ENCODE measurements around the gene BTBD2. TPM values are rescaled to one million over a fixed set of nuclear protein-coding genes. Genes with fewer than 3 reads are reported as not detected.
A peak's percentile ranks its signal among the peaks of the same experiment; 100 is the strongest.

The BTBD2 gene
- total and polyA plus RNA-seq, 2 of the 13 experiments (the other 11 are each of a cell fraction or from before 2014, with no cell fraction given) = 28.1 to 45.3 TPM

DNA sequence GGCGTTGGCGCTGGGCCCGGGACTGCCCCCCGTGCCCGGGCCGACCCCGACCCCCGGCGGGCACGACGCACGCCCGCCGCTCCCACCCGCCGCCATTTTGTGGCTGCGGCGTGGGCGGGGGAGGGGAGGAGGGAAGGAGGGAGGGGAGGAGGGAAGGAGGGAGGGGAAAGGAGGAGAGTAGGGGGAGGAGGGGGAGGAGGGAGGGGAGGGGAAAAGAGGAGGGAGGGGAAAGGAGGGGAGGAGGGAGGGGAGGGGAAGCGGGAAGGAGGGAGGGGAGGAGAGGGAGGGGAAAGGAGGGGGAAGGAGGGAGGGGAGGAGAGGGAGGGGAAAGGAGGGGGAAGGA, at the start of gene BTBD2 (continued):
- TF ChIP-seq ZNF615 (CRISPR knock-in tag; IDR thresholded peaks at IDR 0.05; ENCODE audit: borderline replicate concordance) (no peak), ZFX (CRISPR knock-in tag; IDR thresholded peaks at IDR 0.05; ENCODE audit: low read depth) (peak; percentile 10; the same call in 1 of the 2 replicates)

DNA sequence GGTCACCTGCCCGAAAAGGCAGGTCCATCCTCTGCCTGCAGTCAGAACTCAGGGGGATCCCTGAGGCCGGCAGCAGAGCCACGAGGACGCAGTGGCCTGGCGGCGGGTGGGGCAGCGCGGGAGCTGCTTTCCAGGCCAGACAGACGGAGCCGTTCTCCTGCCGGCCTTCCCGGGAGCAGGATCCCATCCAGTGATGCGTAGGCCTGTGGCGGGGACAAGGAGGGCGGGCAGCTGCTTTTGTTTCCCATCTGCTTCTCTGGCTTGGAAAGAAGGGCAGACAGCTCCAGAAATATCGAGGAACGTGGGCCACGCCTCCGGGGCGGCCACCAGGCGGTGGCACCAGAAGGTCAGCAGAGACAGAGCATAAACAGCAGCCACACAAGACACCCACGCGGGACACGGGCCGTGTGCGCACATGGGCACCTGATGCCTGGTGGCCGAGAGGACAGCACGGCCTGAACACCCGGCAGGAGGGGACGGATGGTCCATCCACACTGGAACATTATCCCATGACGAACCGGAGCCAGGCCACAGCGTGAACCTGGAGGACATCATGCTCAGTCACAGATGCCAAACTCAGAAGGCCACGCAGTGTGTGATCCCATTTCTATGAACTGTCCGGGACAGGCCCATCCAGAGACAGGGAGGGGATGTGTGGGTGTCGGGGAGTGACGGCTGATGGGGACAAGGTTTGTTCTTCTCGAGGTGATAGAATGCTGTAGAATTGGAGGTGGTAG, 49.4 kb upstream of the BTBD2 start:
- Histone ChIP-seq H4K20me1 (ENCODE audit: insufficient read depth, low read length) (no peaks in the 10 kb centered on the region), H3K27me3 (ENCODE audit: control insufficient read depth in 1 of 2, insufficient read depth in 2 of 2, low read length in 2 of 2) (no peaks in the 10 kb centered on the region; a peak in 1 of 5 replicates), H3K4me3 (replicated peaks in 1 of 3; ENCODE audit: insufficient read depth in 1 of 3, low read depth in 2 of 3, low read length in 3 of 3) (peak overlapping the region; percentile 13 to 72 (median 59)), H3K4me2 (ENCODE audit: low read depth, low read length) (peak overlapping the region; percentile 94), H3K9me3 (ENCODE audit: low read length) (no peaks in the 10 kb centered on the region), H3K27ac (ENCODE audit: extremely low read length, insufficient read depth, low read length) (peak overlapping the region; percentile 4), H3K79me2 (ENCODE audit: insufficient read depth, low read length) (no peaks in the 10 kb centered on the region), H3K36me3 (replicated peaks in 1 of 2; ENCODE audit: control insufficient read depth in 1 of 2, insufficient read depth in 2 of 2, low read length in 2 of 2) (no peaks in the 10 kb centered on the region), H3K4me1 (ENCODE audit: insufficient read depth, low read length) (peaks cover 72% of the 10 kb centered on the region), H2AFZ (ENCODE audit: low read length) (peak overlapping the region; percentile 16), H3K9ac (ENCODE audit: insufficient read depth, low read depth, low read length) (peak overlapping the region; percentile 58)
- intact Hi-C loops (cut with micrococcal nuclease; ENCODE audit: unreplicated experiment) (loop anchor here (5.0 kb wide), 1 partner anchor 138 kb away; no protein-coding TSS in a partner anchor), in situ Hi-C loops (cut with HindIII; ENCODE audit: extremely low pct_ligation_motif_present, low pct_unique_long_range_greater_than_20kb) (loop anchor here (5.0 to 10.0 kb wide), 2 partner anchors 43 to 130 kb away; no protein-coding TSS in a partner anchor)
- BruUV-seq (replicated peaks) = no TSS peak
- 12% methylated on average over 11 of the region's 38 CpGs for WGBS (ENCODE audit: low lambda C conversion rate)
- CTCF ChIA-PET (ENCODE audit: low intra/inter-chr PET ratio, low total read pairs) = interaction anchor here (1.3 kb wide), 1 partner anchor 45 kb away, joined by 5 read pairs; no protein-coding TSS in a partner anchor
- POLR2A ChIA-PET = interaction anchor here (1.0 to 1.6 kb wide), 5 partner anchors 9 to 167 kb away, joined by 3 to 6 read pairs (median 4); no protein-coding TSS in a partner anchor
- DNase-seq (ENCODE audit: low spot score) (no peak), ATAC-seq (peak; percentile 1; the same call in 1 of the 3 replicates), FAIRE-seq (no peak)
- TF ChIP-seq HNRNPH1 (optimal IDR thresholded peaks at IDR 0.05; ENCODE audit: low read depth, low read length) (no peak), NFE2L1 (CRISPR knock-in tag; IDR thresholded peaks at IDR 0.05; ENCODE audit: borderline replicate concordance) (0 out of 2 replicates have a peak, but pooled peaks have one; percentile 8), SPEN (CRISPR knock-in tag; IDR thresholded peaks at IDR 0.05; ENCODE audit: low read depth) (0 out of 2 replicates have a peak, but pooled peaks have one; percentile 31), HHEX (CRISPR knock-in tag; IDR thresholded peaks at IDR 0.05) (no peak), ISX (CRISPR knock-in tag; conservative IDR thresholded peaks at IDR 0.05) (no peak), MAF1 (CRISPR knock-in tag; IDR thresholded peaks at IDR 0.05; ENCODE audit: borderline replicate concordance) (no peak), ZNF7 (CRISPR knock-in tag; IDR thresholded peaks at IDR 0.05) (no peak)
- TF ChIP-seq, protein P1, sequence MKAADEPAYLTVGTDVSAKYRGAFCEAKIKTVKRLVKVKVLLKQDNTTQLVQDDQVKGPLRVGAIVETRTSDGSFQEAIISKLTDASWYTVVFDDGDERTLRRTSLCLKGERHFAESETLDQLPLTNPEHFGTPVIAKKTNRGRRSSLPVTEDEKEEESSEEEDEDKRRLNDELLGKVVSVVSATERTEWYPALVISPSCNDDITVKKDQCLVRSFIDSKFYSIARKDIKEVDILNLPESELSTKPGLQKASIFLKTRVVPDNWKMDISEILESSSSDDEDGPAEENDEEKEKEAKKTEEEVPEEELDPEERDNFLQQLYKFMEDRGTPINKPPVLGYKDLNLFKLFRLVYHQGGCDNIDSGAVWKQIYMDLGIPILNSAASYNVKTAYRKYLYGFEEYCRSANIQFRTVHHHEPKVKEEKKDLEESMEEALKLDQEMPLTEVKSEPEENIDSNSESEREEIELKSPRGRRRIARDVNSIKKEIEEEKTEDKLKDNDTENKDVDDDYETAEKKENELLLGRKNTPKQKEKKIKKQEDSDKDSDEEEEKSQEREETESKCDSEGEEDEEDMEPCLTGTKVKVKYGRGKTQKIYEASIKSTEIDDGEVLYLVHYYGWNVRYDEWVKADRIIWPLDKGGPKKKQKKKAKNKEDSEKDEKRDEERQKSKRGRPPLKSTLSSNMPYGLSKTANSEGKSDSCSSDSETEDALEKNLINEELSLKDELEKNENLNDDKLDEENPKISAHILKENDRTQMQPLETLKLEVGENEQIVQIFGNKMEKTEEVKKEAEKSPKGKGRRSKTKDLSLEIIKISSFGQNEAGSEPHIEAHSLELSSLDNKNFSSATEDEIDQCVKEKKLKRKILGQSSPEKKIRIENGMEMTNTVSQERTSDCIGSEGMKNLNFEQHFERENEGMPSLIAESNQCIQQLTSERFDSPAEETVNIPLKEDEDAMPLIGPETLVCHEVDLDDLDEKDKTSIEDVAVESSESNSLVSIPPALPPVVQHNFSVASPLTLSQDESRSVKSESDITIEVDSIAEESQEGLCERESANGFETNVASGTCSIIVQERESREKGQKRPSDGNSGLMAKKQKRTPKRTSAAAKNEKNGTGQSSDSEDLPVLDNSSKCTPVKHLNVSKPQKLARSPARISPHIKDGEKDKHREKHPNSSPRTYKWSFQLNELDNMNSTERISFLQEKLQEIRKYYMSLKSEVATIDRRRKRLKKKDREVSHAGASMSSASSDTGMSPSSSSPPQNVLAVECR (CRISPR knock-in tag; IDR thresholded peaks at IDR 0.05; ENCODE audit: borderline replicate concordance) = peak; percentile 63; the same call in 1 of the 2 replicates
- TF ChIP-seq, protein P2, sequence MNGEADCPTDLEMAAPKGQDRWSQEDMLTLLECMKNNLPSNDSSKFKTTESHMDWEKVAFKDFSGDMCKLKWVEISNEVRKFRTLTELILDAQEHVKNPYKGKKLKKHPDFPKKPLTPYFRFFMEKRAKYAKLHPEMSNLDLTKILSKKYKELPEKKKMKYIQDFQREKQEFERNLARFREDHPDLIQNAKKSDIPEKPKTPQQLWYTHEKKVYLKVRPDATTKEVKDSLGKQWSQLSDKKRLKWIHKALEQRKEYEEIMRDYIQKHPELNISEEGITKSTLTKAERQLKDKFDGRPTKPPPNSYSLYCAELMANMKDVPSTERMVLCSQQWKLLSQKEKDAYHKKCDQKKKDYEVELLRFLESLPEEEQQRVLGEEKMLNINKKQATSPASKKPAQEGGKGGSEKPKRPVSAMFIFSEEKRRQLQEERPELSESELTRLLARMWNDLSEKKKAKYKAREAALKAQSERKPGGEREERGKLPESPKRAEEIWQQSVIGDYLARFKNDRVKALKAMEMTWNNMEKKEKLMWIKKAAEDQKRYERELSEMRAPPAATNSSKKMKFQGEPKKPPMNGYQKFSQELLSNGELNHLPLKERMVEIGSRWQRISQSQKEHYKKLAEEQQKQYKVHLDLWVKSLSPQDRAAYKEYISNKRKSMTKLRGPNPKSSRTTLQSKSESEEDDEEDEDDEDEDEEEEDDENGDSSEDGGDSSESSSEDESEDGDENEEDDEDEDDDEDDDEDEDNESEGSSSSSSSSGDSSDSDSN (CRISPR knock-in tag; IDR thresholded peaks at IDR 0.05) = peak; percentile 86
- TF ChIP-seq, protein P3, sequence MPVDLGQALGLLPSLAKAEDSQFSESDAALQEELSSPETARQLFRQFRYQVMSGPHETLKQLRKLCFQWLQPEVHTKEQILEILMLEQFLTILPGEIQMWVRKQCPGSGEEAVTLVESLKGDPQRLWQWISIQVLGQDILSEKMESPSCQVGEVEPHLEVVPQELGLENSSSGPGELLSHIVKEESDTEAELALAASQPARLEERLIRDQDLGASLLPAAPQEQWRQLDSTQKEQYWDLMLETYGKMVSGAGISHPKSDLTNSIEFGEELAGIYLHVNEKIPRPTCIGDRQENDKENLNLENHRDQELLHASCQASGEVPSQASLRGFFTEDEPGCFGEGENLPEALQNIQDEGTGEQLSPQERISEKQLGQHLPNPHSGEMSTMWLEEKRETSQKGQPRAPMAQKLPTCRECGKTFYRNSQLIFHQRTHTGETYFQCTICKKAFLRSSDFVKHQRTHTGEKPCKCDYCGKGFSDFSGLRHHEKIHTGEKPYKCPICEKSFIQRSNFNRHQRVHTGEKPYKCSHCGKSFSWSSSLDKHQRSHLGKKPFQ (CRISPR knock-in tag; IDR thresholded peaks at IDR 0.05; ENCODE audit: insufficient replicate concordance) = no peak

All from HepG2 (cell line).